Tibial artery (tissue), 4 donors: ENCODE results near the gene FAM118A.
A peak's percentile ranks its signal among the peaks of the same experiment; 100 is the strongest.
"Not testable (repeated sequence)": the region's sequence is repeated elsewhere in the genome, so short reads cannot be mapped to it uniquely, and the experiment has no call there.

Experiments used
- DNase-seq, 2 donors: peaks; one replicate each; pipeline ENCODE4 v3.0.0-alpha.2; 2019
- H3K27ac ChIP-seq, 2 donors: fragments of 200-600 bp; sonication (generic) in 1 of 2; 1 replicate in 1 of 2; 2 replicates in 1 of 2; pipeline ENCODE4 v1.5.1; 2018 to 2019; ENCODE audit warnings: mild to moderate bottlenecking in 1 of 2
- H3K27me3 ChIP-seq, 2 donors: fragments of 200-600 bp; sonication (generic) in 1 of 2; one replicate each; pipeline versions ENCODE4 v1.5.1 to v1.6.0; 2016 to 2019
- H3K36me3 ChIP-seq, 3 donors: fragments of 200-600 bp; sonication (generic) in 2 of 3; one replicate each; pipeline ENCODE4 v1.5.1; 2016 to 2019; ENCODE audit warnings: mild to moderate bottlenecking in 2 of 3
- H3K4me1 ChIP-seq, 4 donors: fragments of 200-600 bp; sonication (generic) in 2 of 4; 1 replicate in 3 of 4; 2 replicates in 1 of 4; pipeline ENCODE4 v1.5.1; 2016 to 2019
- H3K4me3 ChIP-seq, 2 donors: fragments of 200-600 bp; sonication (generic) in 1 of 2; 1 replicate in 1 of 2; 2 replicates in 1 of 2; pipeline ENCODE4 v1.5.1; 2018 to 2019; ENCODE audit warnings: mild to moderate bottlenecking in 2 of 2
- H3K9me3 ChIP-seq, 3 donors: fragments of 200-600 bp; sonication (generic) in 1 of 3; one replicate each; pipeline ENCODE4 v1.5.1; 2016 to 2019
- CTCF ChIP-seq, 2 experiments: fragments of 200-600 bp in 1 of 2; fragments of 450-650 bp in 1 of 2; IDR thresholded peaks; one replicate each; pipeline ENCODE4 v1.5.1; 2017 to 2019; ENCODE audit warnings: antibody characterized with exemption in 2 of 2, mild to moderate bottlenecking in 1 of 2, moderate library complexity in 1 of 2
- intact Hi-C: fragments of 100-400 bp; cut with DNase I; formaldehyde crosslinking; loops from one replicate; pipeline ENCODE4 v1.15.0; 2023; ENCODE audit warnings: low total_unique reads

The FAM118A gene

GRCh38 chr22:45309422-45310227, at the start of gene FAM118A:
FAM118A (plus strand) TSS chr22:45309934; CDS start chr22:45322380, 12,446 bp downstream.
- Histone ChIP-seq H3K27ac (peak within 1 kb of the TSS; percentile 90 to 91), H3K4me3 (peak within 1 kb of the TSS; percentile 92 to 100), H3K4me1 (peaks cover 0 to 26% (median 19%) of the 10 kb centered on the region in 4 donors), H3K36me3 (no peaks in the 10 kb centered on the region), H3K9me3 (no peaks in the 10 kb centered on the region), H3K27me3 (no peaks in the 10 kb centered on the region)
- TF ChIP-seq CTCF (IDR thresholded peaks at IDR 0.05), result peak in 1 of 2 experiments; percentile 14
- intact Hi-C loops, result loop anchor here (1.0 kb wide), 1 partner anchor 69 kb away; the partner anchor contains the start of gene KIAA0930
- peak; percentile 86 to 96 for DNase-seq

- H3K4me1 ChIP-seq, result peaks cover 0 to 11% (median 4%) of the 10 kb centered on the region in 4 donors
- DNase-seq, intact Hi-C loops, H3K27me3 ChIP-seq, H3K36me3 ChIP-seq, H3K9me3 ChIP-seq, H3K27ac ChIP-seq, H3K4me3 ChIP-seq: not testable (repeated sequence)
These were observed 49.4 kb upstream of the FAM118A start for GRCh38 chr22:45260395-45260759.

GRCh38 chr22:45261407-45262088, 48.2 kb upstream of the FAM118A start:
- Histone ChIP-seq H3K4me1 (peaks cover 0 to 11% (median 4%) of the 10 kb centered on the region in 4 donors), H3K36me3 (no peaks in the 10 kb centered on the region), H3K4me3 (no peak overlapping the region), H3K9me3 (no peaks in the 10 kb centered on the region), H3K27me3 (no peaks in the 10 kb centered on the region), H3K27ac (no peak overlapping the region)
- no peak for TF ChIP-seq CTCF (IDR thresholded peaks at IDR 0.05)
- DNase-seq, result no peak
- intact Hi-C loops, result no loop called here

GRCh38 chr22:45262195-45262930, 47.4 kb upstream of the FAM118A start:
- H3K27me3 ChIP-seq, result no peaks in the 10 kb centered on the region
- no peaks in the 10 kb centered on the region for H3K36me3 ChIP-seq
- no peak for DNase-seq
- intact Hi-C loops, result no loop called here
- no peak overlapping the region for H3K27ac ChIP-seq
- H3K4me1 ChIP-seq, result peaks cover 0 to 11% (median 4%) of the 10 kb centered on the region in 4 donors
- H3K9me3 ChIP-seq, result no peaks in the 10 kb centered on the region
- no peak overlapping the region for H3K4me3 ChIP-seq
- TF ChIP-seq CTCF (IDR thresholded peaks at IDR 0.05), result no peak

GRCh38 chr22:45262931-45263462, 46.7 kb upstream of the FAM118A start:
- no peak for DNase-seq
- peaks cover 0 to 14% (median 7%) of the 10 kb centered on the region in 4 donors for H3K4me1 ChIP-seq
- no peak overlapping the region for H3K27ac ChIP-seq
- no peaks in the 10 kb centered on the region for H3K9me3 ChIP-seq
- no peak overlapping the region for H3K4me3 ChIP-seq
- H3K36me3 ChIP-seq, result no peaks in the 10 kb centered on the region
- no peaks in the 10 kb centered on the region for H3K27me3 ChIP-seq
- intact Hi-C loops, result no loop called here
- TF ChIP-seq CTCF (IDR thresholded peaks at IDR 0.05), result no peak
